Activated CD4-positive, alpha-beta T cell treated with anti-CD3 and anti-CD28 coated beads for 36 hours (primary cell): ENCODE data around the gene NEDD4L. TPM values are rescaled to one million over a fixed set of nuclear protein-coding genes. Genes with fewer than 3 reads are reported as not detected.

Source experiments
- ATAC-seq: fragments of 200-7000 bp; cut with Tn5 transposase; one replicate; pipeline ENCODE4 v1.10.0; 2021; ENCODE audit warnings: mild to moderate bottlenecking, moderate library complexity
- CTCF ChIA-PET: fragments of 350-600 bp; sonication (Branson Sonifier 250); formaldehyde crosslinking; loops from one replicate; lab custom pipeline; 2021; ENCODE audit warnings: antibody characterized with exemption; lab: Charles Lee
- POLR2A ChIA-PET: fragments of 350-600 bp; sonication (Branson Sonifier 250); formaldehyde crosslinking; loops from one replicate; lab custom pipeline; 2021; ENCODE audit warnings: antibody characterized with exemption, inconsistent platforms; lab: Charles Lee
- DNase-seq: peaks from one replicate; pipeline ENCODE4 v3.0.0-alpha.2; 2020
- H3K27ac Mint-ChIP-seq: one replicate; pipeline ENCODE4 v1.8.0; 2021; ENCODE audit warnings: mixed read lengths
- H3K27me3 Mint-ChIP-seq: one replicate; pipeline ENCODE4 v1.8.0; 2021; ENCODE audit warnings: mixed read lengths
- H3K36me3 Mint-ChIP-seq: one replicate; pipeline ENCODE4 v1.8.0; 2021; ENCODE audit warnings: low read depth, mixed read lengths
- H3K4me1 Mint-ChIP-seq: one replicate; pipeline ENCODE4 v1.8.0; 2021; ENCODE audit warnings: mixed read lengths
- H3K4me3 Mint-ChIP-seq: one replicate; pipeline ENCODE4 v1.8.0; 2021; ENCODE audit warnings: mild to moderate bottlenecking, moderate library complexity, mixed read lengths
- H3K9me3 Mint-ChIP-seq: one replicate; pipeline ENCODE4 v1.8.0; 2021; ENCODE audit warnings: low read depth, mixed read lengths
- intact Hi-C, 2 experiments: fragments of 100-400 bp; cut with DNase I in 1 of 2; cut with micrococcal nuclease in 1 of 2; formaldehyde crosslinking; loops; one replicate each; pipeline versions ENCODE4 v1.14.2 to v1.15.1; 2022 to 2024; cut with DNase I, micrococcal nuclease
- total RNA-seq, 2 experiments: library from RNA; stranded (reverse); gene quantifications; one replicate each; pipeline ENCODE4 v1.2.3, GENCODE V29; 2021

The NEDD4L gene
- total RNA-seq, 2 experiments from 2014 or later: 6.4 to 6.8 TPM

DNA sequence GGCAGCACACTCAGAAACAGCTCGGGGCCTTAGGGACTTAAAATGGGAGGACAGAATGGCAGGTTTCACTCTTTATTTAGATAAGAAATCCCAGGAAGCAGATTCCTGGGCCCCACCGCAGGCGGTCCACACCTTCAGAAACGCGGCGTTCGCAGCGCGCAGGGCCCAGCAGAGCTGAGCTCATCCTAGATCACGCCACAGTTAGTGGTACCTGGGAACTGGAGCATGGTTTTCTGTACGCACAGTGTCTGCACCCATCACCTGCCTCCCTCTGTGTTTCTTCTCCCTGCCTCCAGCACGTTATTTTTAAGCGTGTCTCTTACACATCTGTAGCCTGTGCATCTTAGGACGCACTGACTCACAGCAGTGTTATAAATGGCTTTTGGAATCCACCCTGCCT lies 342.8 kb downstream of the NEDD4L start:
- intact Hi-C loops: no loop called here
- DNase-seq (no peak), ATAC-seq (no peak)
- H3K4me1 Mint-ChIP-seq: no peaks in the 10 kb centered on the region
- ChIA-PET CTCF (interaction anchor here (1.1 to 1.5 kb wide), 3 partner anchors 9 to 25 kb away, joined by 3 to 4 read pairs (median 3); no protein-coding TSS in a partner anchor), POLR2A (no interaction called here)
- no peaks in the 10 kb centered on the region for H3K27me3 Mint-ChIP-seq
- no peaks in the 10 kb centered on the region for H3K9me3 Mint-ChIP-seq
- H3K36me3 Mint-ChIP-seq: no peaks in the 10 kb centered on the region
- H3K27ac Mint-ChIP-seq: no peak overlapping the region
- H3K4me3 Mint-ChIP-seq: no peak overlapping the region

DNA sequence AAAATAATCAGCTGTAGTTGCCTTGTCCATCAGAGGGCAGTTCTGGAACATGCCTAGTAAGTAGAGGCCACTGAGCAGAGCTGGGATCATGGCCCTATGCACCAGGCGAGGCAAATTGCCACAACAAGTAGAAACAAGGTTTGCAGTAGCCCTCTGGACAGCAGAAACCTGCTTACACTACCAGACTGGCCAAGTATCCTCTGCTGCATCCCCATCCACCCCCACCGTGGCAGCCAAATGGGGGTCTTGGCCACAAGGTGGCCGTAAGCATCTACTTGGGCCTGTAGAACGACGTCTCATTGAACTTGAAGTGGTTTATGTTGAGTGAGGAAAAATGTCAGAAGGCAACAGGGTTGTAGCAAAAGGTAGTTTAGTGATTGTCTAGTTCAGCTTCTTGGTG lies 343.7 kb downstream of the NEDD4L start:
- intact Hi-C loops: no loop called here
- Mint-ChIP-seq H3K27me3 (no peaks in the 10 kb centered on the region), H3K36me3 (no peaks in the 10 kb centered on the region), H3K27ac (no peak overlapping the region), H3K4me1 (no peaks in the 10 kb centered on the region), H3K4me3 (no peak overlapping the region), H3K9me3 (no peaks in the 10 kb centered on the region)
- POLR2A ChIA-PET: no interaction called here
- ATAC-seq (no peak), DNase-seq (no peak)
- CTCF ChIA-PET: interaction anchor here (1.1 to 1.5 kb wide), 2 partner anchors 8 to 26 kb away, joined by 3 to 4 read pairs; no protein-coding TSS in a partner anchor

DNA sequence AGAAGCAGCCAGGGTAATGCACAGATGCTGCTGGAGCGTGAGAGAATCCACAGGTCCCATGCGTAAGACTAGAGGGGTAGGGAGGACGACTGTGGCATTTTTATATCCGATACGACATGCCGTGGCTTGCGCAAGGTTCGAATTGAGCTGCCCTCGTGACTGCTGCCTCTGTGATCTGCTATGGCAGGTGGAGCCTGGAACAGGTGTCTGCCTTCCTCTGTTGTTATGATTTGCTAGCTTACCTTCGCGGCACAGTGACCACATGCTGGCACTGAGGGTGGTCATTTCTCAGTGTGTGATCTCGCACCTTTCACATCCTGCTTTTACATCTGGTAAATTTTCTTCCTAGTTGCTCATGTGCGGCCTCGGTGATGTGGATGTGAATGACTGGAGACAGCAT lies 344.7 kb downstream of the NEDD4L start:
- ChIA-PET CTCF (interaction anchor here (0.6 kb wide), 1 partner anchor 165 kb away, joined by 3 read pairs; no protein-coding TSS in a partner anchor), POLR2A (no interaction called here)
- Mint-ChIP-seq H3K4me3 (no peak overlapping the region), H3K36me3 (no peaks in the 10 kb centered on the region), H3K27me3 (no peaks in the 10 kb centered on the region), H3K4me1 (no peaks in the 10 kb centered on the region), H3K27ac (no peak overlapping the region), H3K9me3 (no peaks in the 10 kb centered on the region)
- no peak for ATAC-seq
- intact Hi-C loops: no loop called here
- no peak for DNase-seq

DNA sequence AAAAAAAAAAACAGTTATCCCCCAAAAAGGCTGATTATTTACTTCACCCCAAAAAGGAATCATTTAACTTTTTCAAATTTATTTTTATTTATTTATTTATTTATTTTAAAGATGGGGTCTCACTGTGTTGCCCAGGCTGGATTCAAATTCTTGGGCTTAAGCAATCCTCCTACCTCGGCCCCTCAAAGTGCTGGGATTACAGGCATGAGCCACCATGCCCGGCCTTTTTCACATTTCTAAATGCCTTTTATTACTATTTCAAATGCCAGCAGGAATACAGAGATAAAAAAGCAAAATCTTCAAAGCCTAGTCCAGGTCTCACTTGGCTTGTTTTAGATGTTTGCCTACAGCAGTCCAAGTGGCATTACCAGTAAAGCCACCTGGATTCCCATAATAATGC lies 345.7 kb downstream of the NEDD4L start:
- ATAC-seq: no peak
- no peaks in the 10 kb centered on the region for H3K9me3 Mint-ChIP-seq
- no peak for DNase-seq
- H3K27ac Mint-ChIP-seq: no peak overlapping the region
- no peaks in the 10 kb centered on the region for H3K27me3 Mint-ChIP-seq
- H3K4me3 Mint-ChIP-seq: no peak overlapping the region
- POLR2A ChIA-PET: no interaction called here
- CTCF ChIA-PET: no interaction called here
- no peaks in the 10 kb centered on the region for H3K36me3 Mint-ChIP-seq
- no peaks in the 10 kb centered on the region for H3K4me1 Mint-ChIP-seq
- intact Hi-C loops: no loop called here

- H3K27ac Mint-ChIP-seq: no peak overlapping the region
- intact Hi-C loops: no loop called here
Measured at GRCh38 chr18:58390399-58390798, 346.4 kb downstream of the NEDD4L start.

GRCh38 chr18:58391231-58391825 lies 347.3 kb downstream of the NEDD4L start:
- H3K9me3 Mint-ChIP-seq: no peaks in the 10 kb centered on the region
- no peak for ATAC-seq
- H3K4me3 Mint-ChIP-seq: no peak overlapping the region
- peaks cover 6% of the 10 kb centered on the region for H3K4me1 Mint-ChIP-seq
- intact Hi-C loops: no loop called here
- no peak overlapping the region for H3K27ac Mint-ChIP-seq
- ChIA-PET CTCF (interaction anchor here (0.6 to 1.6 kb wide), 2 partner anchors 373 to 486 kb away, joined by 4 to 5 read pairs; no protein-coding TSS in a partner anchor), POLR2A (interaction anchor here (0.7 kb wide), 1 partner anchor 16 kb away, joined by 3 read pairs; no protein-coding TSS in a partner anchor)
- no peaks in the 10 kb centered on the region for H3K27me3 Mint-ChIP-seq
- no peaks in the 10 kb centered on the region for H3K36me3 Mint-ChIP-seq
- no peak for DNase-seq

More at GRCh38 chr18:58390399-58390798, 346.4 kb downstream of the NEDD4L start:
- ChIA-PET POLR2A (no interaction called here), CTCF (no interaction called here)
- H3K36me3 Mint-ChIP-seq: no peaks in the 10 kb centered on the region
- no peak for ATAC-seq
- DNase-seq: no peak
- H3K4me1 Mint-ChIP-seq: no peaks in the 10 kb centered on the region
- no peaks in the 10 kb centered on the region for H3K9me3 Mint-ChIP-seq
- H3K27me3 Mint-ChIP-seq: no peaks in the 10 kb centered on the region
- H3K4me3 Mint-ChIP-seq: no peak overlapping the region

DNA sequence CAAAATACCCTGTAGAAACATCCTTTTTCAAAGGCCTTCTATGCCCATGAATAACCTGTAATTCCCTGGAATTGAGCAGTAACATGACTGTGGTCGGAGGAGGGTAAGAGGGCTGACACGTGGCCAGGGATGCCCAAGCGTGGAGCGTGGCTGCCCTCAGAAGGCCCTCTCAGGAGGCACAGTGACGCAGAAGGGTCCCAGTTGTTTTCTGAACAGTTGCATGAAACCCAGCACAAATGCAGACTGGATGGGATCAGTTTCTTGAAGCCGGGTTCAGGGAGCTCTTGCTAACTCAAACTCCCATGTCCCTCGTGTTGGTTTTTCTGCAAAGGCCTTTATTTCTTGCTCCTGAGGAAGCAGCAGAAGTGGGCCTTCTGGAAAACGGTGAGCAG lies 347.9 kb downstream of the NEDD4L start:
- Mint-ChIP-seq H3K9me3 (no peaks in the 10 kb centered on the region), H3K4me1 (peaks cover 6% of the 10 kb centered on the region), H3K27ac (no peak overlapping the region), H3K36me3 (no peaks in the 10 kb centered on the region), H3K4me3 (no peak overlapping the region), H3K27me3 (no peaks in the 10 kb centered on the region)
- ChIA-PET CTCF (interaction anchor here (0.6 to 1.6 kb wide), 3 partner anchors 15 to 486 kb away, joined by 4 to 5 read pairs (median 5); no protein-coding TSS in a partner anchor), POLR2A (no interaction called here)
- intact Hi-C loops: no loop called here
- DNase-seq: no peak
- ATAC-seq: no peak

DNA sequence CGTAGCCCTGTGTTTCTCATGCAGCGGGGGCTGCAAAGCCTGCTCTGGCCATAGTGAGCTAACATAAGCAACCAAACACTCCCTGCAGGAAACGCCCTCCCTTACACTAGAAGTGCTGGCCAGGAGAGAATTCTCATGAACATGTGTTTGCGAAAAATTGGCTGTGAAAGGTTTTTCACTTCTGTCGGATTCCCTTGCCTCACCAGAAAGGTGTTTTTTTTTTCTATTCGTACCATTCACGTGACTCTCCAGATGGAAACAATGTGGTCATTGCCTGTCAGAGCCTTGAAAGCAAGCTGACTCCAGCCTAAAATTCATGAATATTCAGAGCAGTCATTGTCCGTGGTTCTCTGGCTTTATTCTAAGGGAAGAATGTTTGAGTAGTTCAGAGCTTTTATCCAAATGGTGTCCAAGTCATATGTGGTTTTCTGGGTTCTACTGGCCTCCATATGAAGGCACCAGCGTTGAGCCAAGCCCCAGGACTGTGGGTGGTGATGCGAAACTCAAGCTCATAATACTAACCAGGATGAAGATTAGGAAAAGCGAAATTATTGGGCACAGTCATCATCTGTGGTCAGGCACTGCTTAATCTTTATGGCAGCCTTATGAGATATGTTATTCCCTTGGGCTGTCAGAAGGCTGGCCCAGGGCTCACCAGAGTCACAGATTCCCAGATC lies 348.4 kb downstream of the NEDD4L start:
- Mint-ChIP-seq H3K27ac (no peak overlapping the region), H3K9me3 (no peaks in the 10 kb centered on the region), H3K36me3 (no peaks in the 10 kb centered on the region), H3K4me1 (peaks cover 6% of the 10 kb centered on the region), H3K27me3 (no peaks in the 10 kb centered on the region), H3K4me3 (no peak overlapping the region)
- intact Hi-C loops: no loop called here
- DNase-seq: no peak
- ChIA-PET POLR2A (no interaction called here), CTCF (interaction anchor here (0.8 to 1.6 kb wide), 3 partner anchors 15 to 372 kb away, joined by 3 to 5 read pairs (median 5); no protein-coding TSS in a partner anchor)
- ATAC-seq: no peak

DNA sequence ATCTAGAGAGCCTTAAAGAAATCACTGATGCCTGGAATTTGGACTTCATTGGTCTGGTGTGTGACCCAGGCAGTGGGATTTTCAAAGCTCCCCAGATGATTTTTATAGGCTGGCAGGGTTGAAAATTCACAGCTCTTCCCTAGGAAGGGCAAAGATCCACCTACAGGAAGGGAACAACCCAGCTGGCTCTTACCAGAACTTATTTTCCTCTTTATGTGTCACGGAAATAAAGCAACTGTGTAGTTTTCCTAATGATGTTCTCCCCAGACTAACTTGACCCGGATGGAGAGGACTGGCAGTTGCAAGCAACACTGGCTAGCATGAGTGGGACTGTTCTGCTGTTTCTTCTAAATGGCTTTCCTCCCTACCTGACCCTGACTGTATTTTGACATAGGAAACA lies 349.3 kb downstream of the NEDD4L start:
- Mint-ChIP-seq H3K27me3 (no peaks in the 10 kb centered on the region), H3K4me1 (peaks cover 6% of the 10 kb centered on the region), H3K4me3 (no peak overlapping the region), H3K27ac (no peak overlapping the region), H3K36me3 (no peaks in the 10 kb centered on the region), H3K9me3 (no peaks in the 10 kb centered on the region)
- ATAC-seq: no peak
- POLR2A ChIA-PET: no interaction called here
- CTCF ChIA-PET: interaction anchor here (0.8 to 1.6 kb wide), 2 partner anchors 353 to 371 kb away, joined by 3 read pairs; no protein-coding TSS in a partner anchor
- intact Hi-C loops: no loop called here
- no peak for DNase-seq

GRCh38 chr18:58394046-58394445 lies 350.0 kb downstream of the NEDD4L start:
- CTCF ChIA-PET: interaction anchor here (1.6 kb wide), 1 partner anchor 370 kb away, joined by 3 read pairs; no protein-coding TSS in a partner anchor

DNA sequence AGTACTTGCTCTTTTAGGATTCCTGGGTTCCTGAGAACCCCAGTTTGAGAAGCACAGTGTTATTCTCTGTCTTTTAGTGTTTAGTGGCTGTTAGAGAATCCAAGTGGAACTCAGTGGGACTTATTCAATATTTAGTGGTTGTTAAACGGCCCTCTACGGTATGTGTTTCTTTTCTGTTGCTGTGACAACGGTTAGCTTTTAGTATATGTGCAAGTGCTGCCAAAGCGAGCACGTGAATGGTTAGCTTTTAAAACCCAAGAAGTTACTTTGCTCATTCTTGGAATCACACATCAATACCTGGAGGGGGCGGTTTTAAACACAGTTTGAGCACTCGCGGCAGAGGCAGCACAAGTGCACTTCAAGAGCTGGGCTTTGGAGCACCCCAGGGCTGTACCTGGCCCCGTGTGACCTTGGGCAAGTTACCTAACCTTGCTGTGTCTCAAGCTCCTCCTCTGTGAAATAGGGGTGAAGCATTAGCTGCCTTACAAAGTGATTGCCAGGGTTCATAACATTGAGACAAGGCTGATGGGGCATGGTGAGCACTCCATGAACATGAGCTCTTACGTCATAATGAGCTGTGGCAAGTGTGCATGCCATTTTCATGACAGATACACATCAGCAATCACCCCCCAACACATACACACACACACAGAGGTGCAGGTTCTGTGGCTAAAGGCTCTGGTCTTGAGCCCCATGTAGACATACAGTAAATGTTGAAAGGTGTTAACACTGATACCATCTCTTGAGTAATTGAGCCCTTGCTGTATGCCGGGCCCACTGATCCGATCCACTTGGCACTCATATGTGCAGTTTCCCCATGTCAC lies 350.8 kb downstream of the NEDD4L start:
- H3K9me3 Mint-ChIP-seq: no peaks in the 10 kb centered on the region
- ChIA-PET CTCF (interaction anchor here (0.7 to 1.6 kb wide), 3 partner anchors 10 to 376 kb away, joined by 3 to 4 read pairs (median 3); no protein-coding TSS in a partner anchor), POLR2A (no interaction called here)
- intact Hi-C loops: no loop called here
- no peak overlapping the region for H3K27ac Mint-ChIP-seq
- ATAC-seq: no peak
- H3K27me3 Mint-ChIP-seq: no peaks in the 10 kb centered on the region
- DNase-seq: no peak
- no peak overlapping the region for H3K4me3 Mint-ChIP-seq
- H3K4me1 Mint-ChIP-seq: peaks cover 6% of the 10 kb centered on the region
- no peaks in the 10 kb centered on the region for H3K36me3 Mint-ChIP-seq

More at GRCh38 chr18:58394046-58394445, 350.0 kb downstream of the NEDD4L start:
- Mint-ChIP-seq H3K9me3 (no peaks in the 10 kb centered on the region), H3K4me1 (peaks cover 6% of the 10 kb centered on the region), H3K36me3 (no peaks in the 10 kb centered on the region), H3K4me3 (no peak overlapping the region), H3K27me3 (no peaks in the 10 kb centered on the region), H3K27ac (no peak overlapping the region)
- ATAC-seq (no peak), DNase-seq (no peak)
- POLR2A ChIA-PET: no interaction called here
- intact Hi-C loops: no loop called here
